Esophagus mucosa (tissue), 1 donor: Measurements from ENCODE around the gene CSRP1. TPM values are rescaled to one million over a fixed set of nuclear protein-coding genes. Genes with fewer than 3 reads are reported as not detected.

Experiments used
- ATAC-seq: fragments of 200-7000 bp; cut with Tn5 transposase; one replicate; pipeline ENCODE4 v1.9.1; 2020
- total RNA-seq: library from RNA; stranded (reverse); gene quantifications from one replicate; pipeline ENCODE4 v1.2.4, GENCODE V29; 2023
- donor health status: DM: yes; HTN: yes; CAD: no.

The CSRP1 gene
- total RNA-seq, result 115 TPM

DNA sequence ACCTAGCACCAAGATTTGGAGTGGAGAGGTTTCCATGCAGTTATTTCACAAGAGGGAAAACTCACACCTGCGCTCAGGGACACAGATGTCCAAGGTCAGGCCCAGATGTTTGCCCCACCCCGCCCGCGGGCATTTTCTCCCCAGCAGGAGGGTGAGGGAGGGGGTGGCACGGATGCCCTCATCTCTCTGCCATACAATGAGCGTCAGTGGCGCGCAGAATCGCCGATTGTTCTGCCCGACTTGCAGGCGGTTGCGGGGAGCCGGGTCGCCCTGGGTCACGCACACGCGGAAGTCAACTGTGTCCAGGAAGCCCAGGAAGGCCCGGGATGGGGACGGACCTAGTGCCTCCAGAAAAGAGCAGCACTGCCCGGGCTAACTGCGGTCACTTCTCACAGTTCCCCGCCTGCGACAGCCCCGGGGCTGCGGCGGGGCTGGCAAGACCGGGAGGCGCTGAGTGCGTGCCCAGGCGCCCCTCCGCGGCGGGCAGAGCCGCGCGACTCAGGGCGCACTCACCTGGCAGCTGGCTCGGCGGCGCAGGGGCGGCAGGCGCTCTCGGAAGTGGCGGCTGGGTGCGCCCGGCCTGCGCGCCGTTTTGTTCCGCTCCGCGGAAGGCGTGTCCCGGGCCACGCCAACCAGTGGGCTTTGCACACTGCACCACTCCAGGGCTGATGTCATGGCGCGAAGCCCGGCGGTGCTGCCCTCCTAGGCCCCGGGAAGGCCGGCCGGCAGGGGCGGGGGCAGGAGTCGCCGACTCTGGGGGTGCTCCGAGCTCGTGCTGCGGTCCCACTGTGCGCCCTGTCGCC, at the start of gene CSRP1:
Gene CSRP1, minus strand, starts transcription at position 567 of the 803 bp plus-strand sequence. CDS start 10,820 bp downstream, outside the sequence.
- ATAC-seq, result peak; percentile 93

DNA sequence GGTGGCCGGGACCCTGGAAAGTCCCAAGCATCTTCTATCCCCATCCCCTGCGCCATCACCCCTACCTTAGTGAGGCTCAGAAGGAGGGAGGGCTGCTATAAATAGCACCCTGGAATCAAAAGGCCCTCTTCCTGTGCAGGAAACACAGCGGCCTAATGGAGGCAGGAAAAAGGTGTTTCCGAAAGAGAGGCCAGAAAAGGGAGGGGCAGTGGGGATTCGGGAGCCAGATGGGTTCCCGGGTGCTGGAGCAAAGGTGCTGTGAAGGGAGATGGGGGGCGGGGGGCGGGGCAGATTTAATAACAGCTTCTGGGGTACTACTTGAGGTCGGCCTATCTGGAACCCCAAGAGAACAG, 48.6 kb upstream of the CSRP1 start:
- no peak for ATAC-seq

- ATAC-seq, result no peak
Measured at GRCh38 chr1:201554789-201555592, 48.1 kb upstream of the CSRP1 start.

GRCh38 chr1:201554190-201554600, 47.3 kb upstream of the CSRP1 start:
- no peak for ATAC-seq

DNA sequence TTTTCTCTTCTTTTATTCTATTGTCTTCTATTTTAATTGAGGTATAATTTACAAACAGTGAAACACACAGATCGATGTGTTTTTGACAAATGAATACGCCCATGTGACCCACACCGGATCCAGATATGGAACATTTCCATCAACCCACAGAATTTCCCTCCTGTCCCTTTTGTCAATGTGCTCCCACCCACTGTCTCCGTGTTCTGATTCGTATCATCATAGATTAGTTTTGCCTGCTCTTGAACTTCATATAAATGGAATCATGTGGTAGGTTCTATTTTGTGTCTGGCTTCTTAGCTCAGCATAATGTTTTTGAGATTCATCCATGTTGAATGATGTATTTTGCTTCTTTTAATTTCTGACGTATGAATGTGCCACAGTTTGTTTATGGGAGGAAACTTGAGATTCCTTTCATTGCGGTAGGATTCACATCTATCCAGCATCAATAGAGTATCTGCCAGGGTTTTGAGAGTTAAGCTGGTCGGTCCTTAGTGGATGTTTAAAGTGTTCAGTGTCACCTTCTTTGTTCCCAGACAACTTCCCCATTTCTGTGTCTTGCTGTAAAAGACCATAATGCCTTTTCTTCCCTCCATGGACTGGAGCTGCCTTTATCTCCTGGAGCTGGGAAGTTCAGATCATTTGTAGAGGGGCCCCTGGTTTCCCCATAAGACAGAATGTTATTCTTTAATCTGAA, 46.7 kb upstream of the CSRP1 start:
- no peak for ATAC-seq

GRCh38 chr1:201552941-201553351, 46.0 kb upstream of the CSRP1 start:
- ATAC-seq, result no peak

GRCh38 chr1:201551877-201552731, 45.2 kb upstream of the CSRP1 start:
- ATAC-seq, result peak; percentile 9

DNA sequence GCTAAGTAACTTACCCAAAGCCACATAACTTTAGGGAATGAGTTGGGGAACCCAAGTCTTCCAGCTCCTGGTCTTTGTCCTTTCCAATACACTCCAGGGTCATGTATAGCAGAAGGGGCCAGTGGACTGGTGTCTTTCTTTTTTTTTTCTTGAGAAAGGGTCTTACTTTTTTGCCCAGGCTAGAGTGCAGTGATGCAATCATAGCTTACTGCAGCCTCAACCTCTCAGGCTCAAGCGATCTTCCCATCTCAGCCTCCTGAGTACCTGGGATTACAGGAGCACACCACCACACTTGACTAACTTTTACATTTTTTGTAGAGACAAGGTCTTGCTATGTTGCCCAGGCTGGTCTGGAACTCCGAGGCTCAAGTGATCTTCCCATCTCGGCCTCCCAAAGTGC, 44.2 kb upstream of the CSRP1 start:
- ATAC-seq, result no peak

GRCh38 chr1:201549522-201549921, 42.6 kb upstream of the CSRP1 start:
- peak; percentile 71 for ATAC-seq

GRCh38 chr1:201545851-201546492, 39.0 kb upstream of the CSRP1 start:
- ATAC-seq, result no peak

- no peak for ATAC-seq
Measured at GRCh38 chr1:201544710-201545109, 37.8 kb upstream of the CSRP1 start.

DNA sequence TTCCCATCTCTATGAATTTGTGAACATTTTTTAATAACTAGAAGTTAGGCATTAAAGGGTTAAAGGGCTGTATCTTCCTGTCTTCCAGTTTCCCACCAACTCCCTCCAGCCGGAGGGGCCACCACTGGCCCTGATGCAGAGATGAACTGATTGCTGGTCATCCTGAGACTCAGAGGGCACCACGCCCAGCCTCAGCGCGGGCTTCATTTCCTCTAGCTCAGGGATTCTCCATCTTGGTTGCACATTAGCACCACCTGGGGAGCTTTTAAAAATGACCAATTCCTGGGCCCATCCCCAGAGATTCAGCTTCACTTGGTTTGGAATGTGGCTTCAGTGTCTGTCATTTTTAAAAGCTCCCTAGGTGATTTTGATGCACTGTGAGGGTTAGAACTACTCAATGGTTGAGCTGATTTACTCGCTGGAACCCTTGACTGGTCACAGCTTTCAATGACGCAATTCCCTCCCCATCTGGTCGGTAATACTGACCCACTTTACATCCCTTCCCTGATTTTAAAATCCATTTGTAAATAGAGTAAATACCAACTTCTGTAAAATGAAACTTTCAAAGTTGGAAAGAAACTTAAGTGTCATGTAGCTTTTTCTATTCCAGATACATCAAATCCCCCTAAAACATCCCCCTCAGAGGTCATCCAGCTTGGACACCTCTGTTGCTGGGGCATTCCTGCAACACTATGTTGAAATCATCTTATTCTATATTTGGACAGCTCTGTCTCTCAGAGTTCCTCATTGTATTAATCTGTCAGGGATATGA, 37.1 kb upstream of the CSRP1 start:
- no peak for ATAC-seq

DNA sequence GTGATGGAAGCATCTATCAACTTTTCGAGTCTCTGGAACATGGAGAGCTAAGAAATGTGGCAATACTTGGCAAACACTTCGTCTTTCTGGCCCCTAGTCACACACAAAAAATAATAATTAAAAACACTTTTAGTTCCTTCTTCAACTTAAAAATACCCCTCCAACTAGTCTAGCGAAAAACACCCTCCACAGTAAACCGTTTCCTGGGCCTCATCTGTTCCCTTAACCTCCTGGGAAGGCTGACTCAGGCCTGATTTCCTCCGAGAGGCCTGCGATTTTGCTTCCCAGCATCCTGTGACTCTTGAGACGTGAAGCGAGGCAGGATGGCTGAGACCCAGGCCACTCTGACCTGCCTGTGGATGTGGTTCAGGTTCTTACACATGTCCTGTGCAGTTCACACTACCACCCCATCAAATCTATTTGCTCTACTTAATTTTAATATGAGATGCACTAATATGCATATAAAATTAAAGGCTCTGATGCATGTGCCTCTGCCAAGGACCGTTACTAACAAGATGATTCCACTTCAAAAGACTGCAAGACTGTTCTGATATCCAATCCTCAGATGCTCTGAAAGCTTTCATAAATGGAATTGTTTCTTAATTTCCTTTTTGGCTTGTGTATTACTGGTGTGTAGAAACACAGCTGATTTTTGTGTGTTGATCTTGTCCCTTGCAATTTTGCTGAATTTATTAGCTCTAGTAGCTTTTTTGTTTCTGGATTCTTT, 35.5 kb upstream of the CSRP1 start:
- ATAC-seq, result no peak

GRCh38 chr1:201540846-201541735, 34.2 kb upstream of the CSRP1 start:
- no peak for ATAC-seq

- ATAC-seq, result peak; percentile 60
Measured at GRCh38 chr1:201539561-201540431, 32.9 kb upstream of the CSRP1 start.

- ATAC-seq, result peak; percentile 57
Measured at GRCh38 chr1:201538612-201539551, 32.0 kb upstream of the CSRP1 start, which contains the start of gene NAV1. Gene NAV1 (plus strand): TSS chr1:201539127. CDS start chr1:201622885, 83,758 bp downstream.
